ENCODE results near the gene ZNF10.
A peak's percentile ranks its signal among the peaks of the same experiment; 100 is the strongest.

Gene ZNF10

GRCh38 chr12:133130038-133130807 lies at the start of gene ZNF10, which contains the start of gene ZNF891:
Gene ZNF10 (plus strand): TSS chr12:133130627. CDS start chr12:133144493, 13,866 bp downstream.
Gene ZNF891 (minus strand): TSS chr12:133130274. CDS start chr12:133121918, 8,356 bp downstream.
- DNase-seq = peak; percentile 91

GRCh38 chr12:133081159-133081780 lies 49.2 kb upstream of the ZNF10 start:
- DNase-seq = peak; percentile 52

DNA sequence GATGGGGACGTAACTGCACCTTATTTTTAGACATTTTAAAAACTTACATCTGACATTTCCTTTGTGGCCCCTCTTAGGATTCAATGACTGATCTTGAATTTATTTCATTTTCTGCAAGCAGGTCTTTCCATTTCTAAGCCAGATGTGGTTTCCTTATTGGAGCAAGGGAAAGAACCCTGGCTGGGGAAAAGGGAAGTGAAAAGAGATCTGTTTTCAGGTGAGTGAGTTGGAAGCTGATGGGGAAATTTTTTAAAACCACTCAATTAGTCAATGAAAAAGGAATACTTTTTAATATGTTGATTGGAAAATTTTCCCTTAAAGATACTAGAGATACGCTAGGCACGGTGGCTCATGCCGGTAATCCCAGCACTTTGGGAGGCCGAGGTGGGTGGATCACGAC lies 47.1 kb upstream of the ZNF10 start:
- no peak for DNase-seq

DNA sequence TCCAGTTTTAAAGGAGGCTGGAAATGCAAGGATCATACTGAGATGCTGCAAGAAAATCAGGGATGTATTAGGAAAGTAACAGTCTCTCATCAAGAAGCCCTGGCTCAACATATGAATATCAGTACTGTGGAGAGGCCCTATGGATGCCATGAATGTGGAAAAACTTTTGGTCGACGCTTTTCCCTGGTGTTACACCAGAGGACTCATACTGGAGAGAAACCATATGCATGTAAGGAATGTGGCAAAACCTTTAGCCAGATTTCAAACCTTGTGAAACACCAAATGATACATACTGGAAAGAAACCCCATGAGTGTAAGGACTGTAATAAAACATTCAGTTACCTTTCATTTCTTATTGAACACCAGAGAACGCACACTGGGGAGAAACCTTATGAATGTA lies 24.8 kb upstream of the ZNF10 start:
- no peak for DNase-seq

- DNase-seq = no peak
Observed at GRCh38 chr12:133106253-133106652, 24.2 kb upstream of the ZNF10 start.

DNA sequence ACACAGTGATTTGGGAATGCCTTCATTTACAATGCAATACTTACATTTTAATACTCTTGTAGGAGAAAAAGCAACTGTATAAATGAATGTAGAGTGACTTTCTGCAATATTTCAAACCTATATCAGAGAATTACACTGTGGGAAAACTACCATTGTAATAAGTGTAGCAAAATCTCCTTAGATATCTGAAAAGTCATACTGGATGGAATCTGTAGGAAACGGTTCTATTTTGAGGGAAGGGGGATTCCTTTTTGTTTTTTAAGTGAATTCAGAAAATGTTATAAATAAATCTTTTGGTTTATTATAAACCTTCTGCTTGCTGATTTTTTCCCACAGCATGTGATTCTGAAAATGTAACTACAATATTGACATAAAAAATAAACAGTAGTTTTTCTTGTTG lies 23.3 kb upstream of the ZNF10 start:
- no peak for DNase-seq

GRCh38 chr12:133108150-133108549 lies 22.3 kb upstream of the ZNF10 start:
- no peak for DNase-seq

- no peak for DNase-seq
Observed at GRCh38 chr12:133120385-133121191, 9.8 kb upstream of the ZNF10 start.

GRCh38 chr12:133124674-133125073 lies 5.8 kb upstream of the ZNF10 start:
- no peak for DNase-seq

DNA sequence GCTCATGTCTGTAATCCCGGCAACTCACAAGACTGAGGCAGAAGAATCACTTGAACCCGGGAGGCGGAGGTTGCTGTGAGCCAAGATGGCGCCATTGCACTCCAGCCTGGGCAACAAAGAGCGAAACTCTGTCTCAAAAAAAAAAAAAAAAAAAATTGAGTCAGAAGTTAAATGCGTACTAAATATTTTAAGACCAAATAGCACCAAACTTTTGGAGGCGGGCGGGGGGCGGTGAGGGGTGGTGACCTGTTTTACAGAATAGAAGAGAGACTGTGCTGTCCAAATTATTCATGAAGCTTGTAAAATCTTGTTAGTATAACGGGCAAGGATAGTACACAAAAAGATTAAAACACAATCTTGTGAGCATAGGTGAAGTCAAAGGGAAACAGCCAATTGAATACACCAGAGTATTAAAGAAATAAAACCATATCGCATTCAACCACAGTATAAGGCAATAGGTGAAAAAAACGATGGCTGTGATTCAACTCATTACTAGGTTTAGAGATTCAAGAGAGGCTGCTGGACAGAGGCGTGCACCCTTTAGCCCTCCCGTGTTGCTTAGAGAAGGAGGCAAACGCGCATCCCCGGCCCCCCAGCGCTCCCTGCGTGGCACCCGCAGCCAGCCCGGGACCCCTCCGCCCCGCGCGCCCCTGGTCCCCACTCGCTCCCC lies 924 bp upstream of the ZNF10 start:
- peak; percentile 44 for DNase-seq

- no peak for DNase-seq
Observed at GRCh38 chr12:133130808-133131128, 341 bp downstream of the ZNF10 start.

GRCh38 chr12:133135747-133136146 lies 5.3 kb downstream of the ZNF10 start:
- no peak for DNase-seq

DNA sequence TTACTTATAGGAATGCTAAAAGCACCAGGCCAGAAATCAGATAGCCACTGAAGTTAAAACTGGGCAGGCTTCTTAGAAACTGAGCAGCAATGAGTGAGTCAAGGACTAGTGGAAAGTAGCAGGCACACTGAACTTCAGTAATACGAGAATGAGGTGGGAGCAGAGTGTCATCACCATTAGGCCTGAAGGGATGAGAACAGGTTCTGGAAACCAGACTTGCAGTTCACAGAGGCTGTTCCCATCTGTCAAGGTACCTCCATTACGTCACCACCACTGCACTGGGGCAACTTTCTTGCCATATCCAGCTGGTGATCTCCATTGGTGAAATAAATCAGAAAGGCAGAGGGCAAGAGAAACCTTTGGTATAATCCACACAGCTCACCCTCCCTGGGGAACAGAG lies 15.6 kb downstream of the ZNF10 start:
- DNase-seq = no peak

DNA sequence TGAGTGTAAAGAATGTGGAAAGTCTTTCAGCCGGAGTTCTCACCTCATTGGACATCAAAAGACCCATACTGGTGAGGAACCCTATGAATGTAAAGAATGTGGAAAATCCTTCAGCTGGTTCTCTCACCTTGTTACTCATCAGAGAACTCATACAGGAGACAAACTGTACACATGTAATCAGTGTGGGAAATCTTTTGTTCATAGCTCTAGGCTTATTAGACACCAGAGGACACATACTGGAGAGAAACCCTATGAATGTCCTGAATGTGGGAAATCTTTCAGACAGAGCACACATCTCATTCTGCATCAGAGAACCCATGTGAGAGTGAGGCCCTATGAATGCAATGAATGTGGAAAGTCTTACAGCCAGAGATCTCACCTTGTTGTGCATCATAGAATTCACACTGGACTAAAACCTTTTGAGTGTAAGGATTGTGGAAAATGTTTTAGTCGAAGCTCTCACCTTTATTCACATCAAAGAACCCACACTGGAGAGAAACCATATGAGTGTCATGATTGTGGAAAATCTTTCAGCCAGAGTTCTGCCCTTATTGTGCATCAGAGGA lies 25.8 kb downstream of the ZNF10 start:
- no peak for DNase-seq

DNA sequence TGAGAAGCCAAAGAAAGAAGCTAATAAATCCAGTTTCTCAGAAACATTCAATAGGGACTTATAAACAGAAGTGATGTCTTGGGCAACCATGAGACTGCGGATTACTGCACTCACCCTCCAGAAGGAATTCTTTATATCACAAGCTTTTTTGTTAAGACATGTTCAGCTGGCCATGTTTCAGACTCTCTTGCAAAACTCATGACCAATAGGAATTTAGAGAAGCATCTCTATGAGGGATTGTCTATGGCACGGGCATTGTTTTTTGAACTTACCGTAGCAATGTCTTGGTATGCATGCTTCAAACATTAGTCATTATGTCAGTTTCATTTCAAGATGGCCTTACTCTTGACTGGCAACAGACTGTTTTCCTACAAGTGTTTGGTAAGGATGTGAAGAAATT lies 35.3 kb downstream of the ZNF10 start:
- DNase-seq = no peak

DNA sequence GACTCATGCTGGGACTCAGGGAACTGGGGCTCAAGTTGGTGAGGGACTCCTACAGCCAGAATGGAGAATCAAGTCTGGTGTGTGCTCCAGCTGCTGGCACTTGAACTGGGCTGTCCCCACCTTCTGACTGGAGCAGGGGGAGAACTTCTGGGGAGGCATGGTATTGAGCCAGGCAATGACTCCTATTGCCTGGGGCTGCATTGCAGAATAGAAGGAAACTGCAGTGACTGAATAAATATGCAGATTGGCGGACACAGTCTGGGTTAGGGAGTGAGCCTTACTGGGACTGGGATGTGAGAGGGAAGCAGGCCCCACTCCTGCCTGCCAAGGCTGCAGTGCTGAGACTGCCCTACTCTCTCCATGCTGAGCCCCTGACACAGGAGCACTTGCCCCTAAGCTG lies 42.1 kb downstream of the ZNF10 start:
- no peak for DNase-seq

- DNase-seq = no peak
Observed at GRCh38 chr12:133174901-133175300, 44.5 kb downstream of the ZNF10 start.

- DNase-seq = no peak
Observed at GRCh38 chr12:133180669-133181068, 50.2 kb downstream of the ZNF10 start.

- DNase-seq = peak; percentile 87
Observed at GRCh38 chr12:133181238-133181959, 51.0 kb downstream of the ZNF10 start, which contains the start of gene ZNF268. Gene ZNF268 (plus strand): TSS chr12:133181495. CDS start chr12:133181998, 503 bp downstream.

DNA sequence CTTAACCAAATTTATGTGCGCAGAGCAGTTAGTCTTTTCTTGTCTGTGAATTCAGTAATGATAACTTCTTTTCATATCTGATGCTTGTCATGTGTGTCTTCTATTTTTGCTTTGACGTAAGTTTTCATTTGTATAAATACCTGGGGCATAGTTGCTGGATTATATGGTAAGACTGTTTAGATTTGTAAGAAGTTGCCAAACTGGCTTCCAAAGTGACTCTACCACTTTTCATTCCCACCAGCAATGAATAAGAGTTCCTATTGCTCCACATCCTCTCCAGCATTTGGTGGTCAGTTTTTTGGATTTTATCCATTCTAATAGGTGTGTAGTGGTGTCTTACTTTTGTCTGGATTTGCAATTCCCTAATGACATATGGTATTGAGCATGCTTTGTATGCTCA lies 59.7 kb downstream of the ZNF10 start:
- no peak for DNase-seq

DNA sequence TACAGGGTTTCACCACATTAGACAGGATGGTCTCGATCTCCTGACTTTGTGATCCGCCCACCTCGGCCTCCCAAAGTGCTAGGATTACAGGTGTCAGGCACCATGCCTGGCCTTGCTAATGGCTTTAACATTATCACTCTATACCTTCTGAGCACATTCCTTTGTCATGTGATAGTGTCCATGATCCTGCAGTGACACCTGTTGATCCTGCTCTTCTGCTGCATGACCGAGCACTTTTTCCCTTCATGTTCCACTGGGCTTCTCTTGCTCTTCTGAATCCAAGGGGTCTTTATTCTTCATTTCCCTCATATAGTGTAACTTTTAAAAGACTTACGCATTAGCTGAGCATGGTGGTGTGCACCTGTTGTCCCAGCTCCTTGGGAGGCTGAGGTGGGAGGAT lies 62.4 kb downstream of the ZNF10 start:
- DNase-seq = no peak

DNA sequence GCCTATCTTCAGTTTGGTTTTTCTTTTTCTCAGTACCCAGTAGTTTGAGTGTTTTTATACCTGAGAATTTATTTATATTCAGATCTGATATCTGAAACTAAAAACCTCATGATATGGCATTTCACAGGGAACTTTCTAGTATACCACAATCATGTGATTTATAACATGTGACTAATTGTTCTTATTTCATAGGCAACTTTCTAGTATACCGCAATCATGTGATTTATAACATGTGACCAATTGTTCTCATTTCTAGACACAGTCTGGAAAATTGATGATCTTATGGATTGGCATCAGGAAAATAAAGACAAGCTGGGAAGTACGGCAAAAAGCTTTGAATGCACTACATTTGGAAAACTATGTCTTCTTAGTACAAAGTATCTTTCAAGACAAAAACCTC lies 71.5 kb downstream of the ZNF10 start:
- DNase-seq = no peak
